NCI-H128 (cell line): Measurements from ENCODE around the gene AMOT.
"Not testable (repeated sequence)": the region's sequence is repeated elsewhere in the genome, so short reads cannot be mapped to it uniquely, and the experiment has no call there.

ENCODE experiments used
- DNase-seq: peaks from one replicate; lab custom pipeline; 2025; ENCODE audit not compliant: unreplicated experiment; lab: John Stamatoyannopoulos, UW

Gene AMOT, protein sequence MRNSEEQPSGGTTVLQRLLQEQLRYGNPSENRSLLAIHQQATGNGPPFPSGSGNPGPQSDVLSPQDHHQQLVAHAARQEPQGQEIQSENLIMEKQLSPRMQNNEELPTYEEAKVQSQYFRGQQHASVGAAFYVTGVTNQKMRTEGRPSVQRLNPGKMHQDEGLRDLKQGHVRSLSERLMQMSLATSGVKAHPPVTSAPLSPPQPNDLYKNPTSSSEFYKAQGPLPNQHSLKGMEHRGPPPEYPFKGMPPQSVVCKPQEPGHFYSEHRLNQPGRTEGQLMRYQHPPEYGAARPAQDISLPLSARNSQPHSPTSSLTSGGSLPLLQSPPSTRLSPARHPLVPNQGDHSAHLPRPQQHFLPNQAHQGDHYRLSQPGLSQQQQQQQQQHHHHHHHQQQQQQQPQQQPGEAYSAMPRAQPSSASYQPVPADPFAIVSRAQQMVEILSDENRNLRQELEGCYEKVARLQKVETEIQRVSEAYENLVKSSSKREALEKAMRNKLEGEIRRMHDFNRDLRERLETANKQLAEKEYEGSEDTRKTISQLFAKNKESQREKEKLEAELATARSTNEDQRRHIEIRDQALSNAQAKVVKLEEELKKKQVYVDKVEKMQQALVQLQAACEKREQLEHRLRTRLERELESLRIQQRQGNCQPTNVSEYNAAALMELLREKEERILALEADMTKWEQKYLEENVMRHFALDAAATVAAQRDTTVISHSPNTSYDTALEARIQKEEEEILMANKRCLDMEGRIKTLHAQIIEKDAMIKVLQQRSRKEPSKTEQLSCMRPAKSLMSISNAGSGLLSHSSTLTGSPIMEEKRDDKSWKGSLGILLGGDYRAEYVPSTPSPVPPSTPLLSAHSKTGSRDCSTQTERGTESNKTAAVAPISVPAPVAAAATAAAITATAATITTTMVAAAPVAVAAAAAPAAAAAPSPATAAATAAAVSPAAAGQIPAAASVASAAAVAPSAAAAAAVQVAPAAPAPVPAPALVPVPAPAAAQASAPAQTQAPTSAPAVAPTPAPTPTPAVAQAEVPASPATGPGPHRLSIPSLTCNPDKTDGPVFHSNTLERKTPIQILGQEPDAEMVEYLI

DNA sequence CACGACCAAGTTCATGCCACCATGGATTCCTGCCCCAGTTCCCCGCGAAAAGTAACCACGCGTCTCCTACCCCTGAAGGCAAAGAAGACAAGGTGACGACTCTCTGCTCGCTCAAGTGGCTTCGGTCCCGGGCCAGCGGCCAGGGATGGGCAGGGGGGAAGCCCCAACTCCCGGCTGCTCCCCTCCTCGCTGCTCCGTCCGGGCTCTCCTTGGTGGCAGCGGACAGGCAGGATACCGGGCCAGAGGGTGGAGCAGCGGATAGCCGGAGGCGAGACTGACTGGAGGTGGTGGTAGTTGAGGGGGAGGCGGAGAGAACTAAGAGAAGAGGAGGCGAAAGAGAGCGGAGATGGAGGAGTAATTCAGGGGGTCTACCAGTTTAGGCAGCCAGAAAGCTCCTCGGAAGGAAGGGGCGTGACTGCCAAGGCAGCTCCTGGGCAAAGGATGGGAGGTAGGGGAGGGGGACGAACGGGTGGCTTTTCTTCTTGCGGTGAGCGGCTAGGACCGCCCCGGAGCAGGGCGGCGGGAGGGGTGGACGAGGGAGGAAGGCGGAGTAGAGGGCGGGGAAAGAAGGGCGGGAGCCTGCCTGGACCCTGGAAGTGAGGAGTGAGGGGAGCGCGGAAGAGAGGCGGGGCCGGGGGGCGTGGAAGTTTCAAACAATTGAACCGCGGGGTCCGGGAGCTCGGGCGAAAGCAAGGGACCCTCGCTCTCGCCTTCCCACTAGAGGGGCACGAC is at the start of gene AMOT:
AMOT (minus strand) TSS at position 450 of the 732 bp plus-strand sequence. CDS start 17,705 bp downstream, outside the sequence.
- DNase-seq = peak; percentile 67

DNA sequence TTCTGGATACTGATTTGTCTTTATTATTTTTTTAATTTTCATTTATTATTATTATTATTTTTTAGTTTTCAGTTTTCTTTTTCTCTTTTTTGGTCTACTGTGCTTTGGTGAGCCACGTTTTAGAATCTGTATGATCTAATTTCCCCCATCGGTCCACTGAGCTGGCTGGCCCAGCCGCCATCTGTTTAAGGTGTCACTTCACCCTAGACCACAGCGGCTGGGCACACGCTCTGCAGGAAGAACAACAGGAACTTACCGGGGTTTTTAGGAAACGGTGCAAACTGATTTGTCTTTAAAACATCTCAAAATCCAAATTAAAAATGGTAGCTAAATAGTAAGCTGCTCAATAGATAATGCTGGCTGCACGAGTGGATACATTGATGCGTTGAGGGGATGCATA is 48.8 kb upstream of the AMOT start:
- no peak for DNase-seq

DNA sequence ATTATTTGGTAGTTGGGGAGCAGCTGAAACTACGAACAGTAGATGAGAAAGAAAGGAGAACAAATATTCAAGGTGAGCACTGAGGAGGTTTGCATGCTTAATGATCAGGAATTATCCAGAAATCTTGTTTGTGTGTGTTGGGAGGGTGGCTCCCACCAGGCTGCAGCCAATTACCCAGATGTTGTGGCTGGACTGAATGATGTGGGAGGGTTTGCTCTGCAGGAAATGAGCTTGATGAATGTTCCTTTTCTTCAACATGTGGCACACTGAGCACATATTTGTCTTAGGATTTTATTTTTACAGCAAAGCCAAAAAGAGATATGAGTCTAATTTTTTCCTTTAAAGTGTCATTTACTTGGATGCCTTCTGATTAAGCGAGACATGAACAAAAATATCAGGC is 48.3 kb upstream of the AMOT start:
- no peak for DNase-seq

DNA sequence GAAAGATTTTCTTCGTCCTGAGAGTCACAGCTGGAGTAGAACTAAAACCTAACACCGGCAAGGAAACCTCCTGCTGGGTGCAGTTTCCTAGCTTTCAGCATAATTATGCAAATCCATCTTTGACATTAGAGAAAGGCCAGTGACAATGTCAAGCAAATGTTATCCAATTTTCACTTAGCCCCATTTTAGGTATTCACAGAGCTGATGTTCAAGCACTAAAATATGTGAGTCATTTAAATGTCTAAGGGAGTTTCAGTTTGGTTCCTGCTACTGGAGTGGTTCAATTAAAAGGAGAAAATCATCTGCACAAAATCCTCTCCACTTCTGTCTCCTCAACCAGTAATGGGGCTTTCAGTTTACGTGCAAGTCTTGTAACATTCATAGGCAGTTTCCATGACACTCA is 37.1 kb upstream of the AMOT start:
- no peak for DNase-seq

DNA sequence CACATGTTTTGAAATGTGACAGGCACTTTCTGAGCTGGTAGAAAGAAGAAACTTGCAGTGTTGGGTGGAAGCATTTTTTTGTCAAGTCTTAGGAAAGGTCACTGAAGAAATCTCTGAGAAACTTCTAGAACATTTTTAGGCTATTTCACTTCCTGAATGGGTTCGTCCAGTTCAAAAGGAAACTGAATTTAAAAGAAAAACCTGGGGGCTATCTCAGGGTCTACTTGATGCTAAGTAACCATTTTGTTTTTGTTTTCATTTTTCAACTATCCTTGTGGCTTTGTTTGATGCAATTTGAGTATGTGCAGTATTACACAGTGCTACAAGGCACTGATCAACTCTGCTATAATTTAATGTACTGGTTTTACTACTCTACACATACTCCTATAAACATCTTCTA is 34.0 kb upstream of the AMOT start:
- no peak for DNase-seq

DNA sequence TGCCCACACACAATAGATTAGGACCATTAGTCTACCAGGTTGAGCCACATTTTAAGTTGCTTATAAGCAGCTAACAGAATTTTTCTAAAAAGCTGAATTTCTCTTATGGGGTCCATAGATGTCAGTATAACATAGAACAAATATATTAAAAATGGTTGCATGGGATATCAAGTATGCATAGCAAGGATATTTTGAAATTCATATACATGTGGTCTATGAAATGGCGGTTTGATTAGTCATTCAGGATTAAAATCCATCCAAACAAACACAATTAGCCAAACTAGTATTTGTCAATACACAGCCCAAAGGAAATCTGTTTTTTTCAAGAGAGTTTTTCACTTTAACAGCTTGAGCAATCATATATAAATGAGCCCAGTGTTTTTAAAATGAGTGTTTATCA is 33.5 kb upstream of the AMOT start:
- no peak for DNase-seq

DNA sequence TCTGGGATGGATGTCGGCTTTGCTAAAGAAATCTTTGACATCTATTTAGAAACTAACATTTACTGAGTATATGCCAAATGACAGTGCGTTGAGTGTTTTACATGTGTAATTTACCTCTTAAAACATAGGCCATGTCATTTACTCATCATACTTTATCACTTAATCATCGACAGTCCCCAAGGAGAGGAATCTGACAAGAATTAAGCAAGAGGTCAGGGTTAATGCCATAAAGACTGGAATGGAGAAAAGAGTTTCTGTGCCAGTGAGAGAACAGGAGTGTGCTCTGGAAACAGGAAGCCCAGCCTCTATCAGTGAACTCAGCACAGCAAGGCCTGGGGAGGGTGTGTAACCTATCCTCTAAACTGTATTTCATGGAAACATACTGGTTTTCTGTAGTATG is 28.0 kb upstream of the AMOT start:
- no peak for DNase-seq

DNA sequence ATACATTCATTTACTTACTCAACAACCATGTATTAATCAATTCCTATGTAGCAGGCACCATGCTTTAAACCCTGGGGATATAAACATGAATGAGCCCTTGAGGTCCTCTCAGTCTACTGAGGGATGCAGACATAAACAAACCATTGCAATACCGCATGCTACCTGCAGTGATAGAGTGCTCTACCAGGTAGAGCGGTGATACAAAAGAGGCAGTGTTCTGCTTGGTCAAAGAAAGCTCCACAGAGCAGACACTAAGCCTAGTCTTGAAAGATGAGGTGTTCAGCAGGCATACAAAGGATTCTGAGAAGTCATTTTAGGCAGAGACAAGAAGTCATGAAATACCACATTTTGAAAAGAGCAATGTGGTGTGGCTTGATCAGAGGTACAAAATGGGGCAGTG is 26.9 kb upstream of the AMOT start:
- no peak for DNase-seq

DNA sequence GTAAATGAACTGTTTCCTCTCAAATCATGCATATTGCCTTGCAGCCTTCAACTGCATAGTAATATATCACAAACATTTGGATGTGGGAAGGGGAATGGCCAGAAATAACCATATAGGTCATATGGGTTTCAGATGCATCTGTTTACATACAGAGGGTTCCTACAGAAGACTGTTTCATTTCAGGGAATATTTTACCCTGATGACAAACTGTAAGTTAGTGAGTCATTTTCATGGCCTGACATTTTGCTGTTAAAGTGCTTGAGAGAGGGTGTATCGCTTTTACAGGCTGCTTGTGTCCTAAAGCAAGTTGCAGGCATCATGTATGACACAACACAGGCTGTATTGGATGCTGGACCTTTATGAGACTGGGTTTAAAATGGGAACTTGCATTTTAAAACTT is 25.5 kb upstream of the AMOT start:
- DNase-seq = no peak

DNA sequence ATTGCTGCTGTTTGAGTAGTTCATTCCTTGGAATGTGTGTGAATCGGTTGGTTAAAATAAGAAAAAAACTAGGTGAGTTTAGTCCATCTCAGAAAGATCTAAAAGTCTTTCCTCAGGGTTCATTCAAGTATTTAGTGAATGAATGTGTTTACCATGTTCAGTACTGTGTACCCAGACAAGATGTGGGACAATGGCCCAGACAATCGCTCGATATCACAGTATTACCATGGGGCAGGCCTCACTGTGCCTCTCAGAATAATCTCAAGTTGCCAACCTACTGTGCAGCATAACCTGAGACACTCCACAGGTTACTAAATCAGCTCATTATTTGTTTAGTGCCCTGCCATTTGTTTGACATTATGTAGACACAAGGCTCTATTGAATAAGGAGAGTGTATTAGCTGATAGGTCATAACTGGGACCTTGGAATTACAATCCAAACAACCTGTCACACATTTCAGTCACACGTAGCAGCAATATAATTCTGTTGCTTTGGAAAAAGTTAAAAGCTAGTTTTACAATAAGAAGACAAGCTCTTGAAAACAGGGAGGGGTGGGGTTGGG is 24.9 kb upstream of the AMOT start:
- DNase-seq = no peak

DNA sequence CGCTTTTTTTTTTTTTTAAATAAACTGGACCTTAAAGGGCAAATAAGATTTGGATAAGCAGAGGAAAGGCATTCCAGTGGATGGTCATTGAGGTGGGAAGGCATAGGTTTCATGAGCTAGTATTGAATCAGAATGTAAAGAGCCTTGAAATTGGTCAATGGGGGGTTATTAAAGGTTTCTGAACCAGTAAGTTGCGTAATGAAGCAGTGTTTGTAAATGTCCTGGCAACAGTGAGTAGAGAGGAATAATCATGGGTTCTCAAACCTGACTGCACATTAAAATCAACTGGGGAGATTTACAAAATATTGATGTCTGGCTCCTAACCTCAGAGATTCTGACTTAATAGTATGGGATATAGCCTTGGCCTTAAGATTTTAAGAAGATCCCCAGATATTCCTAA is 23.2 kb upstream of the AMOT start:
- DNase-seq = no peak

DNA sequence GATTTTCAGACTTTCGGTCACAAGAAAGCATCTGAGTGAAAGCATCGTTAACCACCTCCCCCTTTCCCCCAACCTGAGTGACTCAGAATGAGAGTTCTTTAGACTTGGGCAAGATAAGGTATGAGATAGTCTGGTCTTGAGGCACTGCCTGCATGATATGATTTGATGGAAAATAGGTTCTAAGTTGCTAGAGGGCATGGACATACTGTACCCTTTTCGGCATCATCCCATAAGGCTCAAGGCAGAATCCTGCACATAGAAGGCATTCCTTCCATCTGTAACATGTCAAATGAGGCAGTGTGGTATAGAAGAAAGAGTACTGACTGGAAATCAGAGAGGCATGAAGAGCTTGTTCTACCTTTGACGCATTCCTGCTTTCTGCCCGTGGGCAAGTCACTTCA is 16.8 kb upstream of the AMOT start:
- DNase-seq = no peak

DNA sequence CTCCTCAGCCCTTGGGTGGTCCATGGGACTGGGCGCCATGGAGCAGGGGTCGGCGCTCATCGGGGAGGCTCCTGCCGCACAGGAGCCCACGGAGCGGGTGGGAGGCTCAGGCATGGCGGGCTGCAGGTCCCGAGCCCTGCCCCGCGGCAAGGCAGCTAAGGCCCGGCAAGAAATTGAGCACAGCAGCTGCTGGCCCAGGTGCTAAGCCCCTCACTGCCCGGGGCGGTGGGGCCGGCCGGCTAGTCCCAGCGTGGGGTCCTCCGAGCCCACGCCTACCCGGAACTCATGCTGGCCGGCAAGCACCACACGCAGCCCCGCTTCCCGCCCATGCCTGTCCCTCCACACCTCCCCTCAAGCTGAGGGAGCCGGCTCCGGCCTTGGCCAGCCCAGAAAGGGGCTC is 14.3 kb upstream of the AMOT start:
- DNase-seq = not testable (repeated sequence)

DNA sequence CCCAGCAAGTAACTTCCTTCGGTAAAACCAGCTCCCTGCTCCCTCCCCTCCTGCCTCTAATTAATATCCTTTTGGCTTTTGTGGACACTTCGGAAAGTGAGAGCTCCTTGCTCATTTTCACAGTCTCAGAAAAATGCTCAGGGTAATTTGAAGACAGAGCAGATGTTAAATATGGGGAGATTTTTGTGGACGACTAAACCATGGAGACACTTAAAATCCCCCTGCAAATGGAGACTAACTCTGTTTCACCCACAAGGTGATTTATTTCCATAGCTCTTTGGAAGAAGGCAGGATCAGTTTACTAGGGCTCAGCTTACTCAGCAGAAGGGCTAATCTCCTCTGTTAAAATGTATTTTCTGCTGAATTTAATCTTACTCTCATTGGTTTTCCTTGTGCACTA is 12.2 kb upstream of the AMOT start:
- no peak for DNase-seq

DNA sequence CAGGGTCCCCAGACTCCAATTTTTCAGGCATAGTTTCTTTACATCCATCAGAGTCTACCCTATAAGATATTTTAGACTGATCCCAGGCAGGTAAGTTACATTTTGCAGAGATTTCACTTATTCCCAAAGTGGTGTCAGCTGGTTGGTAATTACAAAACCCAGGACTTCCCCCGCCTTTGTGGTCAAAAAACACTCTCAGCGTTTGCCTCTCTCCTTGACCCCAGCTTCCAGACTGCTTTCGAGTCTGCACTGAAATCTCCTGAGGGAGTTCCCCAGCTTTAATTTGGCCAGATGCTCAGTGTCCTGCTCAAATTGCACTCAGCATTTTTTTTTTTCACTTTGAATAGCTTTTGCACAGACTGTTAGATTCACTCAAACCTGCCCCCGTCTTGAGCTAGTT is 11.2 kb upstream of the AMOT start:
- no peak for DNase-seq

DNA sequence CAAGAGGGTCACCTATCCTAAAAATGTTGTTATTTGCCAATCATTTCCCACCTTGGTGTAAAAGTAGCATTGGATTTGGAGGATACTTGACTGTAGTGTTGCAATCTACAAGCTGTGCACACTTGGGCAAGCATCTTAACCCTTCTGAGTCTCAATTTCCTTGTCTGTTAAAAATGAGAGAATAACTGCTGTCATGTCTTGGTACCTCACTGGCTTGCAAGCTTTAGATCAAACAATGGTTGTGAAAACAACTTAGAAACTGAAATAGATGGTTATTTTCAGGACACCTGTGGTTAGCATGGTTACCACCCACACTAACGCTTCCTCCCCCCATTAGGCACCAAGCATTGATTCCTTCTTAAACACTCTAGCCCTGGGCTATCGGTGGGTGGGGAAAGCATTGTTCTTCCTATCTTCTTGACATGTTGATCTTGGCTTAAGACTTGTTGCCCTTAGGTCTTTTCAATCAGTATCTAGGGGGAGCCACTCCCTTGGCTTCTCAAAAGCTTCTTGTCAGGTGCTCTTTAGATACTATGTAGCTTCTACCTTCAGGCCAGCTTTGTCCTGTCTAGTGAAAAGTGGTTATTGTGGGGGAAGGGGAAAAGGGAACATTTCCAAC is 10.6 kb upstream of the AMOT start:
- DNase-seq = no peak

DNA sequence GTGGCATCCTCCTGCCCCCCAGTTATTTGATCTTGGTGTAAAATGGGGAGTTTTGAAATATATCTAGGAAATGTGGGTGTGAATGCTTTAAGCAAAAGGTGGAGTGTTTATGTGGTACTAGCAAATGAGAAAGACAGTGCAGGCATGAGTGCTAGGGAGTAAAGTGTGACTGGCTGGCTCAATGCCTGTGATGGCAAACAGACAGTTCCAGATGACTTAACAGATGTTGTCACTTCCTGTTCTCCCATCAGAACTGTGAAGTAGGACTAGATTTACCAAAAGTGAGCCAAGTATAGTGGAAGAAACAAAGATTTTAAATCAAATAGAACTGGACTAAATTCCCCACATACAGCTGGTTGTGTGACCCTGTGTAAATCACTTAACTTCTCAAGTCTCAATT is 8.4 kb upstream of the AMOT start:
- no peak for DNase-seq

DNA sequence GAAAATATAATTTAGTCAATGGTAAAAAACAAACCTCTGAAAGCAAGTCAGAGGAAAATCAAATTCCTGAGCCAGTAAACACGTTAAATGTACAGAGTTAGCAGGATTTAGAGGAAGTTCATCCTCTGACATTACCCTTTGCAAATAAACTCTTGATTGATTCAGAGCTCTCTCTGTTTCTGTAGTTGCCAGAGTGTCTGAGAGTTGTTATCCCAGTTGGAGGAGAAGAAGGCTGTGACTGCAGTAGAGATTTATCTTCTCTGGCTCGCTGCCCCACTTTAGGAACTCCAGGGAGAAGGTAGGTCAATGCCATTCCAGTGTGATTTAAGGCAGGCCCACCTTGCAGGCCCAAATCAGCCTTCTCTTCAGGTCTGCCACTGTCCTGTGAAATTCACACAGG is 6.2 kb upstream of the AMOT start:
- no peak for DNase-seq

DNA sequence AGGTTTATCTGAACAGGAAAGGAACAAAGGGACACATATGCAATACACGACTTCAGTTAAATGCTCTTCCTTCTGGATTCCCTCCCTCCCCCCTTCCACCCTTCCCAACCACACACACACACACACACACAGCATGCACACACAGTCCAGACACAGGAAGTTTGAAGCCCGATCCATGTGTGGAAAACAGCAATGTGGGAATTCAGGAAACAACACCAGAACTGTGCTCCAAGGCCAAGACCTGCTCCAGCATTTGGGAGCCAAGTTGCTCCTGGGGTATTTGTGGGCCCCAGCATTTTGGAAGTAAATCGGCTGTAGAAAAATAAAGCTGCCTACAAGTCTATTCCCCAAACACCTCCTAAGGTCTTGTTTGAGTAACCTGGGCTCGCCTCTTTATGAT is 5.6 kb upstream of the AMOT start:
- no peak for DNase-seq

DNA sequence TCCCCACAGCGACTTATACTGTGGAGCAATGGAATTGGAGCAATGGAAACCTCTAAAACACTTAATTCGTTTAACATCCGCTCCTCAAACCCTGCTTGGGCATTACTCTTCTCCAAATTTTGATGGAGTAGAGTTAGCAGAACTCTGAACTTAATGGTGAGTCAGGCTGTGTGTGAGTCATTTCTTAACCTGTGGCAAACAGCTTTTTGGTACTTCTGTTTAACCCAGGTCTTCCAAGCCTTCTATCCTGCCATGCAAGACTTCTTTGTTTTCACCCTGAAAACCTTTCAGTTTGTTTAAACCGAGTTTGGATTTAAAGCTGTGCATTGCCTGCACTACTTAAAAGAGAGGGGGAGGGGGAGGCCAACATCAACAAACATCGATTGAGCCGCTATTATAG is 3.6 kb upstream of the AMOT start:
- no peak for DNase-seq

DNA sequence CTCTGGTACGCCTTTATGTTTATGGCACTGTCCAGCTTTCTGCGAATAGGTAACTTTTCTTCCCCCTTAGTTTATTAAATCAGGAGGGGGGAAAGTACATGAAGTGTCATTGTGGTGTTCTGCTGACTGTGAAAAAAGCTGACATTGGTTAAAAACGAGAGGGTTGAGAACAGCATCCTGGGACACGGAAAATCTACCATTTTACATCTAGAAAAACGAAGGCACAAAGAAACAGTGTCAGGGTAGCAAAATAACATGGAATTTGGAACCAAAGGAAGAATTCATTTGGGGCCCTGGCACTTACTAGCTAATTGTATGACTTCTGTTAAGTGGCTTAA is 1.2 kb upstream of the AMOT start:
- no peak for DNase-seq
